ENCODE results near the gene CCDC154. TPM values are rescaled to one million over a fixed set of nuclear protein-coding genes. Genes with fewer than 3 reads are reported as not detected.
A peak's percentile ranks its signal among the peaks of the same experiment; 100 is the strongest.

CCDC154 gene
- total and polyA plus RNA-seq, 9 of the 15 experiments (the other 6 are each of a cell fraction or from before 2014, with no cell fraction given), result 0.15 to 1.4 (median 0.20) TPM; not detected in 5

DNA sequence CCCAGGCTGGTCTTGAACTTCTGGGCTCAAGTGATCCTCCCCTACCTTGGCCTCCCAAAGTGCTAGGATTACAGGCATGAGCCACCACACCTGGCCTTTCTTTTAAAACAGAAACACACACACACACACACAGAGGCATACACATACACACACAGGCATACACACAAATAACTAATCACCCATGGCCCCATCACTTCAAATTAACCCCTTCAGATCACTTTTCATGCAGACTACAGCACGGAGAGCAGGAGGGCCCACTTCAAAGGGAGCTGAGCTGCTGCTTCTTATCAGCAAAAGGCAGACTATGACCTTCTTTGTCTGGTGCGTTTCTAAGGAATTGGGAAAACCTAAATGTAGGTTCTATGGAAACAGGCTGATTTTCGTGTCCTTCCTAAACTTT, 28.6 kb upstream of the CCDC154 start (continued):
- TF ChIP-seq, protein P1, sequence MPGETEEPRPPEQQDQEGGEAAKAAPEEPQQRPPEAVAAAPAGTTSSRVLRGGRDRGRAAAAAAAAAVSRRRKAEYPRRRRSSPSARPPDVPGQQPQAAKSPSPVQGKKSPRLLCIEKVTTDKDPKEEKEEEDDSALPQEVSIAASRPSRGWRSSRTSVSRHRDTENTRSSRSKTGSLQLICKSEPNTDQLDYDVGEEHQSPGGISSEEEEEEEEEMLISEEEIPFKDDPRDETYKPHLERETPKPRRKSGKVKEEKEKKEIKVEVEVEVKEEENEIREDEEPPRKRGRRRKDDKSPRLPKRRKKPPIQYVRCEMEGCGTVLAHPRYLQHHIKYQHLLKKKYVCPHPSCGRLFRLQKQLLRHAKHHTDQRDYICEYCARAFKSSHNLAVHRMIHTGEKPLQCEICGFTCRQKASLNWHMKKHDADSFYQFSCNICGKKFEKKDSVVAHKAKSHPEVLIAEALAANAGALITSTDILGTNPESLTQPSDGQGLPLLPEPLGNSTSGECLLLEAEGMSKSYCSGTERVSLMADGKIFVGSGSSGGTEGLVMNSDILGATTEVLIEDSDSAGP (CRISPR knock-in tag; IDR thresholded peaks at IDR 0.05), result no peak
- TF ChIP-seq, protein P2, sequence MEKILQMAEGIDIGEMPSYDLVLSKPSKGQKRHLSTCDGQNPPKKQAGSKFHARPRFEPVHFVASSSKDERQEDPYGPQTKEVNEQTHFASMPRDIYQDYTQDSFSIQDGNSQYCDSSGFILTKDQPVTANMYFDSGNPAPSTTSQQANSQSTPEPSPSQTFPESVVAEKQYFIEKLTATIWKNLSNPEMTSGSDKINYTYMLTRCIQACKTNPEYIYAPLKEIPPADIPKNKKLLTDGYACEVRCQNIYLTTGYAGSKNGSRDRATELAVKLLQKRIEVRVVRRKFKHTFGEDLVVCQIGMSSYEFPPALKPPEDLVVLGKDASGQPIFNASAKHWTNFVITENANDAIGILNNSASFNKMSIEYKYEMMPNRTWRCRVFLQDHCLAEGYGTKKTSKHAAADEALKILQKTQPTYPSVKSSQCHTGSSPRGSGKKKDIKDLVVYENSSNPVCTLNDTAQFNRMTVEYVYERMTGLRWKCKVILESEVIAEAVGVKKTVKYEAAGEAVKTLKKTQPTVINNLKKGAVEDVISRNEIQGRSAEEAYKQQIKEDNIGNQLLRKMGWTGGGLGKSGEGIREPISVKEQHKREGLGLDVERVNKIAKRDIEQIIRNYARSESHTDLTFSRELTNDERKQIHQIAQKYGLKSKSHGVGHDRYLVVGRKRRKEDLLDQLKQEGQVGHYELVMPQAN (IDR thresholded peaks at IDR 0.05; ENCODE audit: borderline replicate concordance), result peak; percentile 50; the same call in 1 of the 2 replicates
- no peak for TF ChIP-seq CHD4 (IDR thresholded peaks at IDR 0.05; ENCODE audit: insufficient read depth, insufficient replicate concordance, low read depth, low read length, poor library complexity, severe bottlenecking)
- no peak for TF ChIP-seq PCBP1 (IDR thresholded peaks at IDR 0.05; ENCODE audit: low read depth, low read length, poor library complexity, severe bottlenecking)
- no peak for TF ChIP-seq ZNF263 (CRISPR knock-in tag; IDR thresholded peaks at IDR 0.05; ENCODE audit: borderline replicate concordance)
- no peak for TF ChIP-seq CREBBP (IDR thresholded peaks at IDR 0.05; ENCODE audit: low read depth, low read length)
- TF ChIP-seq, protein P3, sequence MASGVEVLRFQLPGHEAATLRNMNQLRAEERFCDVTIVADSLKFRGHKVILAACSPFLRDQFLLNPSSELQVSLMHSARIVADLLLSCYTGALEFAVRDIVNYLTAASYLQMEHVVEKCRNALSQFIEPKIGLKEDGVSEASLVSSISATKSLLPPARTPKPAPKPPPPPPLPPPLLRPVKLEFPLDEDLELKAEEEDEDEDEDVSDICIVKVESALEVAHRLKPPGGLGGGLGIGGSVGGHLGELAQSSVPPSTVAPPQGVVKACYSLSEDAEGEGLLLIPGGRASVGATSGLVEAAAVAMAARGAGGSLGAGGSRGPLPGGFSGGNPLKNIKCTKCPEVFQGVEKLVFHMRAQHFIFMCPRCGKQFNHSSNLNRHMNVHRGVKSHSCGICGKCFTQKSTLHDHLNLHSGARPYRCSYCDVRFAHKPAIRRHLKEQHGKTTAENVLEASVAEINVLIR (CRISPR knock-in tag; IDR thresholded peaks at IDR 0.05), result no peak
- no peak for TF ChIP-seq ZNF76 (CRISPR knock-in tag; IDR thresholded peaks at IDR 0.05; ENCODE audit: borderline replicate concordance)
- no peak for TF ChIP-seq HMGN3 (IDR thresholded peaks at IDR 0.05; ENCODE audit: borderline replicate concordance, extremely low read depth, insufficient read length, low read depth, low read length)
- TF ChIP-seq ASH1L (IDR thresholded peaks at IDR 0.05; ENCODE audit: borderline replicate concordance, low read depth, partially characterized antibody), result no peak
- no peak for TF ChIP-seq ZNF212 (CRISPR knock-in tag; IDR thresholded peaks at IDR 0.05)
- TF ChIP-seq, protein P4, sequence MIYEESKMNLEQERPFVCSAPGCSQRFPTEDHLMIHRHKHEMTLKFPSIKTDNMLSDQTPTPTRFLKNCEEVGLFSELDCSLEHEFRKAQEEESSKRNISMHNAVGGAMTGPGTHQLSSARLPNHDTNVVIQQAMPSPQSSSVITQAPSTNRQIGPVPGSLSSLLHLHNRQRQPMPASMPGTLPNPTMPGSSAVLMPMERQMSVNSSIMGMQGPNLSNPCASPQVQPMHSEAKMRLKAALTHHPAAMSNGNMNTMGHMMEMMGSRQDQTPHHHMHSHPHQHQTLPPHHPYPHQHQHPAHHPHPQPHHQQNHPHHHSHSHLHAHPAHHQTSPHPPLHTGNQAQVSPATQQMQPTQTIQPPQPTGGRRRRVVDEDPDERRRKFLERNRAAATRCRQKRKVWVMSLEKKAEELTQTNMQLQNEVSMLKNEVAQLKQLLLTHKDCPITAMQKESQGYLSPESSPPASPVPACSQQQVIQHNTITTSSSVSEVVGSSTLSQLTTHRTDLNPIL (CRISPR knock-in tag; IDR thresholded peaks at IDR 0.05), result no peak
- no peak for TF ChIP-seq MYBL2 (IDR thresholded peaks at IDR 0.05; ENCODE audit: low read depth)
- no peak for TF ChIP-seq MYBL2 (CRISPR knock-in tag; IDR thresholded peaks at IDR 0.05; ENCODE audit: borderline replicate concordance)
- TF ChIP-seq, protein P5, sequence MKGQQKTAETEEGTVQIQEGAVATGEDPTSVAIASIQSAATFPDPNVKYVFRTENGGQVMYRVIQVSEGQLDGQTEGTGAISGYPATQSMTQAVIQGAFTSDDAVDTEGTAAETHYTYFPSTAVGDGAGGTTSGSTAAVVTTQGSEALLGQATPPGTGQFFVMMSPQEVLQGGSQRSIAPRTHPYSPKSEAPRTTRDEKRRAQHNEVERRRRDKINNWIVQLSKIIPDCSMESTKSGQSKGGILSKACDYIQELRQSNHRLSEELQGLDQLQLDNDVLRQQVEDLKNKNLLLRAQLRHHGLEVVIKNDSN (CRISPR knock-in tag; IDR thresholded peaks at IDR 0.05), result no peak
- peak; percentile 71; the same call in 1 of the 2 replicates for TF ChIP-seq HLTF (IDR thresholded peaks at IDR 0.05)
- TF ChIP-seq CTBP1 (IDR thresholded peaks at IDR 0.05; ENCODE audit: borderline replicate concordance), result no peak
- TF ChIP-seq NFATC3 (IDR thresholded peaks at IDR 0.05), result 0 out of 2 replicates have a peak, but pooled peaks have one; percentile 42
- TF ChIP-seq, protein P6, sequence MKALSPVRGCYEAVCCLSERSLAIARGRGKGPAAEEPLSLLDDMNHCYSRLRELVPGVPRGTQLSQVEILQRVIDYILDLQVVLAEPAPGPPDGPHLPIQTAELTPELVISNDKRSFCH (CRISPR knock-in tag; IDR thresholded peaks at IDR 0.05), result no peak
- TF ChIP-seq, protein P6 (tag; IDR thresholded peaks at IDR 0.05), result 0 out of 2 replicates have a peak, but pooled peaks have one; percentile 26
- TF ChIP-seq TCF3 (CRISPR knock-in tag; IDR thresholded peaks at IDR 0.05), result peak; percentile 79
- no peak for TF ChIP-seq MCM3 (IDR thresholded peaks at IDR 0.05)
